GM12864 (cell line): ENCODE results near the gene ADCY9.
"Not testable (repeated sequence)": the region's sequence is repeated elsewhere in the genome, so short reads cannot be mapped to it uniquely, and the experiment has no call there.

Source experiments
- DNase-seq: peaks from one replicate; pipeline ENCODE4 v3.0.0-alpha.2; 2011; ENCODE audit warnings: low read depth
- H3K4me3 ChIP-seq: 2 replicates; pipeline ENCODE4 v1.5.1; 2011; ENCODE audit warnings: mild to moderate bottlenecking, low read depth, low read length, control low read depth
- TF ChIP-seq, protein P1 (sequence below): IDR thresholded peaks from 2 replicates; pipeline ENCODE4 v1.5.1; 2011; ENCODE audit warnings: low read depth, mild to moderate bottlenecking, moderate library complexity, low read length, control low read depth, inconsistent platforms; ENCODE audit errors: missing control alignments

ADCY9 gene

DNA sequence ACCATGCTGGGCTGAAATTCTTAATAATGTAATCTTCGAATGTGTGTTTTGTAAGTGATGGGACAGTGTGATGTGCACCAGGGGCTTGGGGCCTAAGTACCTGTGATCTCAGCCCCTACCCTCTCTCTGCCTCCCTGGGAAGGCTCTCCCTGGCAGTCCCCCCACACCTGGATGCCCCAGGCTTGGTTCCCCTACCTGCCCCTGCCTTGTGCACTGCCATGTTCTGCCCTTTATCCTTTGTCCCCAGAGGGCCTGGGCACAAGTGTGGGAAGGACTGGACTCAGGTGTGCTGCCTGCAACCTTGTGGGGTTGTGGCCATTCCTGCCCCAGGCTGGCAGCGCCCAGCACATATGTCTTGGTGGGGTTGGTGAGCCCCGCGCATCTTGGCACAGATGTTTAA, 180.3 kb downstream of the ADCY9 start:
- no peak overlapping the region for H3K4me3 ChIP-seq
- no peak for DNase-seq
- TF ChIP-seq, protein P1, sequence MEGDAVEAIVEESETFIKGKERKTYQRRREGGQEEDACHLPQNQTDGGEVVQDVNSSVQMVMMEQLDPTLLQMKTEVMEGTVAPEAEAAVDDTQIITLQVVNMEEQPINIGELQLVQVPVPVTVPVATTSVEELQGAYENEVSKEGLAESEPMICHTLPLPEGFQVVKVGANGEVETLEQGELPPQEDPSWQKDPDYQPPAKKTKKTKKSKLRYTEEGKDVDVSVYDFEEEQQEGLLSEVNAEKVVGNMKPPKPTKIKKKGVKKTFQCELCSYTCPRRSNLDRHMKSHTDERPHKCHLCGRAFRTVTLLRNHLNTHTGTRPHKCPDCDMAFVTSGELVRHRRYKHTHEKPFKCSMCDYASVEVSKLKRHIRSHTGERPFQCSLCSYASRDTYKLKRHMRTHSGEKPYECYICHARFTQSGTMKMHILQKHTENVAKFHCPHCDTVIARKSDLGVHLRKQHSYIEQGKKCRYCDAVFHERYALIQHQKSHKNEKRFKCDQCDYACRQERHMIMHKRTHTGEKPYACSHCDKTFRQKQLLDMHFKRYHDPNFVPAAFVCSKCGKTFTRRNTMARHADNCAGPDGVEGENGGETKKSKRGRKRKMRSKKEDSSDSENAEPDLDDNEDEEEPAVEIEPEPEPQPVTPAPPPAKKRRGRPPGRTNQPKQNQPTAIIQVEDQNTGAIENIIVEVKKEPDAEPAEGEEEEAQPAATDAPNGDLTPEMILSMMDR = no peak

DNA sequence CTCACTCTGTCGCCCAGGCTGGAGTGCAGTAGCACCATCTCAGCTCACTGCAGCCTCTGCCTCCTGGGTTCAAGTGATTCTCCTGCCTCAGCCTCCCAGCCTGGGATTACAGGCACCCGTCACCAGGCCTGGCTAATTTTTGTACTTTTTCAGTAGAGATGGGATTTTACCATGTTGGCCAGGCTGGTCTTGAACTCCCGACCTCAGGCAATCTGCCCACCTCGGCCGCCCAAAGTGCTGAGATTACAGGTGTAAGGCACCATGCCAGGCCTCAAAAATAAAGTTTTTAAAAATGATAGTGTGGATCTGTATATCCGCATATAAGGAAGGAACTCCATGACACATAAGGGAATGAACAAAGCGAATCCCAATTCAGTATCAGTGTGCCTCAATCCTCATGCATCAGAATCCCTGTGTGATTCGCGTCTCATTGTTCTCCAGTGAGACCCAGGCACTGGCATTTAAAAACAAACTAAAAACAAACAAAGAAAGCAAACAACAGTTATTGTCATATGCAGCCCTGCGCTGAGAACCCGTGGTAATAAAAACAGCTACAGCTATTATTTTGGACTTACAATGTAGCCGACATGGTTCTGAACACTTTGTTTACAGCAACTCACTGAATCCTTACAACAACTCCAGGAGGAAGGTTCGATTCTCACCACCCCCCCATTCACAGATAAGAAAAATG, 181.6 kb downstream of the ADCY9 start:
- no peak for DNase-seq
- H3K4me3 ChIP-seq = no peak overlapping the region
- TF ChIP-seq, protein P1 = no peak

DNA sequence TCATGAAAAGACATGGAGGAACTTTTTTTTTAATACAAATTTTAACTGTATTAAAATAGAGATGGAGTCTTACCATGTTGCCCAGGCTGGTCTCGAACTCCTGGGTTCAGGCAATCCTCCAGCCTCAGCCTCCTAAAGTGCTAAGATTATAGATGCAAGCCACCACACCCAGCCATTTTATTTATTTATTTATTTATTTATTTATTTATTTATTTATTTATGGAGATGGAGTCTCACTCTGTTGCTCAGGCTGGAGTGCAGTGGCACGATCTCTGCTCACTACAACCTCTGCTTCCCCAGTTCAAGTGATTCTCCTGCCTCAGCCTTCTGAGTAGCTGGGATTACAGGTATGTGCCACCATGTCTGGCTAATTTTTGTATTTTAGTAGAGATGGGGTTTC, 189.1 kb downstream of the ADCY9 start:
- H3K4me3 ChIP-seq = not testable (repeated sequence)

DNA sequence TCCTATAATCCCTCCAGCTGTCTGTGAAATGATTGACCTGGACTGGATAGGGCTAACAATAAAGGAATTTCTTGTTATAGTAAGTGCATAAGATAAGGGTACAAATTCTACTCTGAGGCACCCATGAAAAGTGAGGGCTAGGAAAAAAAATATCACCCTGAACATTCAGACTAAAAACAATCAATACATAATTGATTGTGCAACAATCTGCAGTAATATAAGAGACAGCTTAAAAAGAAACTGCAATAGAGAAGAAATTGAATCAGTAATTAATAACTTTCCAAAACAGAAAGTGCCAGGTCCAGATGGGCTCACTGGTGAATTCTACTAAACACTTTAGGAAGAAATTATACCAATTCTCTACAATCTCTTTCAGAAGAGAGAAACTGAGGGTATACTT, 191.5 kb downstream of the ADCY9 start:
- no peak overlapping the region for H3K4me3 ChIP-seq
- no peak for DNase-seq
- TF ChIP-seq, protein P1 = no peak

More for the DNA sequence above, 189.1 kb downstream of the ADCY9 start:
- DNase-seq = not testable (repeated sequence)

DNA sequence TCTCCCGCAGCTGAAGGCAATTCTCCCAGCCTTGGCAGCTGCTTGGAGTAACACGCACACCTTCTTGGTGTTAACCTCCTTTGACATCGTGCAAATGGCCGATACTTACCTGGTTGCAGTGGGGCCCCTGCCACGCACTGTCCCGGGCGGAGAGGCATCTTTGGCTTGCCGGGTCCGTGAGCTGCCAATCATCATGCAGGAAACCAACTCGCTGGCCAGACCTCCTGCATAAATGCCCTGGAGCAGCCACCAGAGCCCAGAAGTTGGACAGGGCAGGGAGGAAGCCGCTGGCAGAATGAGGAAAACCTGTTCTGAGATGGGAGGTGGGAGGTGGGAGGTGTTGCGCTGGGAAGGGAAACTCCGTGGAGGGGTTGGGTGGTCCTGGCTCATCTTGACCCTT, 194.0 kb downstream of the ADCY9 start:
- no peak for DNase-seq
- H3K4me3 ChIP-seq = no peak overlapping the region
- TF ChIP-seq, protein P1 = no peak

DNA sequence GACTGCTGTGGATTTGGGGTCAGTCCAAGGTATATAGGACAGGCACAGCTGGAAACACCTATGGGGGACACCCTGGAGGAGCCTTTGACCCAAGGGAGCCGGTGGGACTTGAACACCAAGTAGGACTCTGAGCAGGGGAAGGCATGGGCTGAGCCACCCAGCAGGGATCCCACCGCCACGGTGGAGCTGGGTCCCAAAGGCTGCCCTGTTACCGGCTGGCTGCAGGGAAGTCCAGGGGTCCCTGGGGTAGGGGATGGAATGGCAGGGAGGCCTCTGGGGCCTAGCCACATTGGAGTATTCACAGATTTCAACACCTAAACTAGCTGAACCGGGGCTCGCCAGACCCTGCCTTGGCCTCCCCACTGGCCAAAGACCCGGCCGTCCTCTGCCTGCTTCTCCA, 196.0 kb downstream of the ADCY9 start:
- H3K4me3 ChIP-seq = no peak overlapping the region
- no peak for DNase-seq
- TF ChIP-seq, protein P1 = no peak

DNA sequence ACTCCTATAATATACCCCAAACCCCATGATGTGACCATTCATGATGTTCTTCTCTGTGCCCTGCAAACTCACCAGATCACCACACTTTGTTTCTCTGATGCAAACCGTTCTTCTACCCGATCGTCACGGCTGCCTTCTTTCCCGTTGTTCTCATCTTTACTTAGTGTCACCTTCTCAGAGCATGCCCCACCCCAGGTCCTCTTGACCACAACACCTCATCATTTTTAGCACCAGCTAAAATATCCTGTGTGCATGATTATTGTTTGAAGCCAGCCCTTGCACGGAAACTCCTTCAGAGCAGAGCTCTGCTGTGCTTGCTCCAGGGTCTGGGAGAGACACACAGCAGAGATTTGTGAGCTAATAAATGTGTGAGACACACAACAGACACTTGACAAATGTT, 196.8 kb downstream of the ADCY9 start:
- DNase-seq = no peak
- TF ChIP-seq, protein P1 = no peak
- H3K4me3 ChIP-seq = no peak overlapping the region
